Measurements from ENCODE around the gene COL17A1.

The COL17A1 gene

DNA sequence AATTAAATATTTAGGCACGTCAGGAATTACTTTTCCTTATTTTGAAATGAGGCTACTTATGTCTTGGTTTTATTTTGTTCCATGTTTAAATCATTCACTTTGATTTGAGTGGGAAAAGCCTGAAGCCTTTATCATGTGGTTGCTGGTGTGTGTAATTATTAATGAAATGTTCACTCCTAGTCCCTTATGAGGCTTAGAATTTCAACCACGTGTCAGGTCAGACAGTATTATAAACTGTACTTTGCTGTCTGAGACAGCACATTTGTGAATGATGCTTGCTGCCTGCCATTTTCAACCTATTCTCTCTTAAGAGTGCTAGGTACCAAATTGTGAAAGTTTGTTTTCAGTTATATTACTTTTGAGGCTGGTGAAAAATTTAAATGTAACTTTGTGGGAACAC is 58.9 kb downstream of the COL17A1 start:
- Histone ChIP-seq H3K36me3 (replicated peaks; ENCODE audit: low read depth, low read length) (peaks cover 3% of the 10 kb centered on the region), H3K4me1 (ENCODE audit: low read length) (peaks cover 9% of the 10 kb centered on the region), H3K9me3 (ENCODE audit: insufficient read depth, low read length) (no peaks in the 10 kb centered on the region), H2AFZ (ENCODE audit: low read depth, low read length) (no peak overlapping the region), H3K79me2 (ENCODE audit: low read length) (no peaks in the 10 kb centered on the region), H3K4me2 (ENCODE audit: low read length) (no peak overlapping the region), H3K27ac (ENCODE audit: low read length) (no peak overlapping the region), H4K20me1 (ENCODE audit: insufficient read depth, low read length) (no peaks in the 10 kb centered on the region), H3K4me3 (ENCODE audit: low read length) (no peak overlapping the region), H3K27me3 (ENCODE audit: low read depth, low read length) (no peaks in the 10 kb centered on the region), H3K9ac (ENCODE audit: low read length) (no peak overlapping the region)
- TF ChIP-seq, protein P1, sequence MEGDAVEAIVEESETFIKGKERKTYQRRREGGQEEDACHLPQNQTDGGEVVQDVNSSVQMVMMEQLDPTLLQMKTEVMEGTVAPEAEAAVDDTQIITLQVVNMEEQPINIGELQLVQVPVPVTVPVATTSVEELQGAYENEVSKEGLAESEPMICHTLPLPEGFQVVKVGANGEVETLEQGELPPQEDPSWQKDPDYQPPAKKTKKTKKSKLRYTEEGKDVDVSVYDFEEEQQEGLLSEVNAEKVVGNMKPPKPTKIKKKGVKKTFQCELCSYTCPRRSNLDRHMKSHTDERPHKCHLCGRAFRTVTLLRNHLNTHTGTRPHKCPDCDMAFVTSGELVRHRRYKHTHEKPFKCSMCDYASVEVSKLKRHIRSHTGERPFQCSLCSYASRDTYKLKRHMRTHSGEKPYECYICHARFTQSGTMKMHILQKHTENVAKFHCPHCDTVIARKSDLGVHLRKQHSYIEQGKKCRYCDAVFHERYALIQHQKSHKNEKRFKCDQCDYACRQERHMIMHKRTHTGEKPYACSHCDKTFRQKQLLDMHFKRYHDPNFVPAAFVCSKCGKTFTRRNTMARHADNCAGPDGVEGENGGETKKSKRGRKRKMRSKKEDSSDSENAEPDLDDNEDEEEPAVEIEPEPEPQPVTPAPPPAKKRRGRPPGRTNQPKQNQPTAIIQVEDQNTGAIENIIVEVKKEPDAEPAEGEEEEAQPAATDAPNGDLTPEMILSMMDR (IDR thresholded peaks at IDR 0.05; ENCODE audit: low read depth, low read length) = no peak
- TF ChIP-seq EZH2phosphoT487 (IDR thresholded peaks at IDR 0.05; ENCODE audit: low read depth) = no peak

DNA sequence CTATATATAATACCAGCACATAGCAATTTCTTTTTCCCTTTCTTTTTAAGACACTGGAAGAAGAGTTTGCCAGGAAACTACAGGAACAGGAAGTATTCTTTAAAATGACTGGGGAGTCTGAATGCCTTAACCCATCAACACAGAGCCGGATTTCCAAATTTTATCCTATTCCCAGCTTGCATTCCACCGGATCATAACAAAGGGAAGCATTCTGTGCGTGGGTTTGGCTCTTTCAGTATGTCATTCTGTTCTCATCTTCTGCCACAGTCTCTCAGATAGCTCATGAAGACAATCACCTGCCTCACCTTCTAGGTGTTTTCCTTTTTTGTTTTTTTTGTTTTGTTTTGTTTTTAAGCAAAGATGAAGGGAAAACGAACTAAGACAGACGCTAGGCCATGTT is 60.2 kb downstream of the COL17A1 start:
- no peak for TF ChIP-seq EZH2phosphoT487 (IDR thresholded peaks at IDR 0.05; ENCODE audit: low read depth)
- no peak overlapping the region for H3K27ac ChIP-seq (ENCODE audit: low read length)

DNA sequence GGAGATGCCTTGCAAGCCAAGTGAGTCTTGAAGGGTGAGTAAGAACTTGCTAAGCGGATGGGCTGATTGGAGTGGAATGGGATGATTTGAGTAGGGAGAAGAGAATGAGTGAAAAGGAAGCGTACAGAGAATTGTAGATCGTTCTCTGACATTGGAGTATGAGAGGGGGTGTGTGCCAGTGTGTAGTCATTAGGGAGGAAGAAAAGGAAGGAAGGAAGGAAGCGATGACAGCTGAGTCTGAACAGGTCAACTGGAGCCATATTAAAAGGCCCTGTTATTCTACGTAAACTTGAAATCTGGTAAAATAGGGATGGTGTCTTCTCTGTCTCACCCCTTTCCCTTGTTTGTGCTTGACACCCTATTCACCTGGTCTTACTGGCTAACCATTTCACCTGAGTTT is 63.7 kb downstream of the COL17A1 start:
- Histone ChIP-seq H3K9ac (ENCODE audit: low read length) (no peak overlapping the region), H4K20me1 (ENCODE audit: insufficient read depth, low read length) (no peaks in the 10 kb centered on the region), H2AFZ (ENCODE audit: low read depth, low read length) (no peak overlapping the region), H3K27me3 (ENCODE audit: low read depth, low read length) (no peaks in the 10 kb centered on the region), H3K4me3 (ENCODE audit: low read length) (no peak overlapping the region), H3K4me2 (ENCODE audit: low read length) (no peak overlapping the region), H3K36me3 (replicated peaks; ENCODE audit: low read depth, low read length) (peaks cover 8% of the 10 kb centered on the region), H3K79me2 (ENCODE audit: low read length) (no peaks in the 10 kb centered on the region), H3K27ac (ENCODE audit: low read length) (no peak overlapping the region), H3K4me1 (ENCODE audit: low read length) (peaks cover 12% of the 10 kb centered on the region), H3K9me3 (ENCODE audit: insufficient read depth, low read length) (no peaks in the 10 kb centered on the region)
- TF ChIP-seq, protein P1 (IDR thresholded peaks at IDR 0.05; ENCODE audit: low read depth, low read length) = no peak
- no peak for TF ChIP-seq EZH2phosphoT487 (IDR thresholded peaks at IDR 0.05; ENCODE audit: low read depth)

More for the DNA sequence above, 60.2 kb downstream of the COL17A1 start:
- no peak overlapping the region for H3K9ac ChIP-seq (ENCODE audit: low read length)
- H3K4me2 ChIP-seq (ENCODE audit: low read length) = no peak overlapping the region
- H3K36me3 ChIP-seq (replicated peaks; ENCODE audit: low read depth, low read length) = peaks cover 5% of the 10 kb centered on the region
- H4K20me1 ChIP-seq (ENCODE audit: insufficient read depth, low read length) = no peaks in the 10 kb centered on the region
- H3K4me3 ChIP-seq (ENCODE audit: low read length) = no peak overlapping the region
- H3K27me3 ChIP-seq (ENCODE audit: low read depth, low read length) = no peaks in the 10 kb centered on the region
- no peak overlapping the region for H2AFZ ChIP-seq (ENCODE audit: low read depth, low read length)
- H3K79me2 ChIP-seq (ENCODE audit: low read length) = no peaks in the 10 kb centered on the region
- H3K9me3 ChIP-seq (ENCODE audit: insufficient read depth, low read length) = no peaks in the 10 kb centered on the region
- peaks cover 9% of the 10 kb centered on the region for H3K4me1 ChIP-seq (ENCODE audit: low read length)

DNA sequence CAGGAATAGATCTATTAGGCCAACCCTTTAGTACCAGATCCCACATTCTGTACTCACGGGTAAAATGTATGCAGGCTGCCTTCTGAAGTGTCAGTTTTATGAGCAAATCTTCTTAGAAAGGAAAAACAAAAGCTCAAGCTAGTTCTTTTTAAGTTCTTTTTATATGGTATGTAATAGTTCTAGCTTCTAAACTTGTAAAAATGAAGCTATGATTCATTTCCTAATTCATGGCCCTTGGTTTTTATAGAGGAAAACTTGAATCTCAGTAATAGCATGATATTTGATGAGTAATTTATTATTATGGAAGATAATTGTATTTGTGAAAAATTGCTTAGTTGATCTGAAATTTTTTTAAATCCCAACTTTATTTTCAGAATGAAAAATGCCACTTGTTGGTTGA is 64.4 kb downstream of the COL17A1 start:
- H3K36me3 ChIP-seq (replicated peaks; ENCODE audit: low read depth, low read length) = peaks cover 8% of the 10 kb centered on the region
- TF ChIP-seq, protein P1 (IDR thresholded peaks at IDR 0.05; ENCODE audit: low read depth, low read length) = no peak
- TF ChIP-seq EZH2phosphoT487 (IDR thresholded peaks at IDR 0.05; ENCODE audit: low read depth) = no peak

More for the DNA sequence above, 64.4 kb downstream of the COL17A1 start:
- Histone ChIP-seq H3K9ac (ENCODE audit: low read length) (no peak overlapping the region), H3K27ac (ENCODE audit: low read length) (no peak overlapping the region), H3K4me3 (ENCODE audit: low read length) (no peak overlapping the region), H3K4me1 (ENCODE audit: low read length) (peaks cover 5% of the 10 kb centered on the region; the same call in 1 of the 2 replicates), H3K27me3 (ENCODE audit: low read depth, low read length) (no peaks in the 10 kb centered on the region), H4K20me1 (ENCODE audit: insufficient read depth, low read length) (no peaks in the 10 kb centered on the region), H3K9me3 (ENCODE audit: insufficient read depth, low read length) (no peaks in the 10 kb centered on the region), H3K79me2 (ENCODE audit: low read length) (no peaks in the 10 kb centered on the region), H3K4me2 (ENCODE audit: low read length) (no peak overlapping the region), H2AFZ (ENCODE audit: low read depth, low read length) (no peak overlapping the region)

Measured in OCI-LY3 (cell line).